ENCODE data around the gene OPRM1. TPM values are rescaled to one million over a fixed set of nuclear protein-coding genes. Genes with fewer than 3 reads are reported as not detected.

OPRM1 gene
- total RNA-seq, 1 experiment from 2014 or later: not detected

DNA sequence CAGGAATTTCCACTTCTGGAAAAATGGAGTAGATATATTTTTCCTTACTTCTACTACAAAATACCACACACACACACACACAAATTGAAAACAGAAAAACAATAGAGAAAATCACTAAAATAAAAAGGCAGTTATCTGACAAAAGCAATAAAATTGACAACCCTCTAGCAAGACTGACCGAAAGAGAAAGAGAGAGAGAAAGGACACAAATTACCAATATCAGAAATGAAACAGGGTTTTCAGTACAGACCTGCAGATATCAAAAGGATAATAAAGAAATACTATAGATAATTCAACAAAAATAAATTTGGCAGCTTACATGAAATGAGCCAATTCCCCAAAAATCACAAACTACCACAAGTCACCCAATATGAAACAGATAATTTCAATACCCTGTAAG is 104.7 kb downstream of the OPRM1 start:
- Mint-ChIP-seq H3K4me3 (ENCODE audit: unreplicated experiment) (no peak overlapping the region), H3K27ac (ENCODE audit: unreplicated experiment) (no peak overlapping the region), H3K36me3 (ENCODE audit: insufficient read depth, unreplicated experiment) (no peaks in the 10 kb centered on the region), H3K4me1 (ENCODE audit: low read depth, unreplicated experiment) (no peaks in the 10 kb centered on the region), H3K9me3 (ENCODE audit: unreplicated experiment) (no peaks in the 10 kb centered on the region), H3K27me3 (ENCODE audit: insufficient read depth, unreplicated experiment) (peaks cover 12% of the 10 kb centered on the region)
- CTCF ChIA-PET: no interaction called here
- no peak for DNase-seq
- BruUV-seq (replicated peaks): no TSS peak
- intact Hi-C loops (cut with micrococcal nuclease; ENCODE audit: unreplicated experiment): no loop called here
- H3K4me3 ChIP-seq (ENCODE audit: low read depth, low read length): no peak overlapping the region
- H3K36me3 ChIP-seq (ENCODE audit: control insufficient read depth, insufficient read depth, low read length): no peaks in the 10 kb centered on the region
- POLR2A ChIA-PET: no interaction called here
- TF ChIP-seq CTCF (IDR thresholded peaks at IDR 0.05; ENCODE audit: insufficient read depth in 1 of 2, low read depth in 1 of 2, low read length in 1 of 2, severe bottlenecking in 1 of 2, unreplicated experiment in 1 of 2): no peak
- H3K27me3 ChIP-seq (replicated peaks; ENCODE audit: control insufficient read depth, insufficient read depth, low read length): no peaks in the 10 kb centered on the region
- H3K9me3 ChIP-seq: no peaks in the 10 kb centered on the region
- H3K4me1 ChIP-seq: no peaks in the 10 kb centered on the region

DNA sequence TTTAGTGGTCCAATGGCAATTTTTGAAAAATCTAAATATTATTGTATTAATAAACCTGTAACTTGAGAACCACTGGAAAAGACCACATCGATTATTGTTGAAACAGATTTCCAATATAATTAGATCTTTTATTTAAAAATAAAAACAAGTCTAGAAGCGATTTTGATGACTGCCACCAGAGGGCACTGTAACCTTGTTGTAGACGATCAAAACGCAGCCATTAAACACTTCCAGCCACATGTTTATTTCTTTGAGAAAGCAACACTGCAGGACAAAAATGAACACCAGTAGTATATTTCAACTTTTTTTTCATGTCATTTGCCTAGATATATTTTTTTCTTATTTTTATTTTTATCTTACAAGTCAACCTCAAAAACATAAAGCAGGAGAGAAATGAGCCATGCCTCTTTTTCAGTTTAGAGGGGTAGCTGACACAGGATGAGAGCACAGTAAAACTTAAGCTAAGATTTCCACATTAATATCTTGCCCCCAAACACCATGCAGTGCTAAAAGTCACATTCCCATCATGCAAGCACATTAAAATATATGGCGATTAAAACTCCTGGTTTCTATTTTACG is 115.4 kb downstream of the OPRM1 start:
- no peaks in the 10 kb centered on the region for H3K36me3 Mint-ChIP-seq (ENCODE audit: insufficient read depth, unreplicated experiment)
- H3K27me3 ChIP-seq (replicated peaks; ENCODE audit: control insufficient read depth, insufficient read depth, low read length): no peaks in the 10 kb centered on the region
- ChIA-PET POLR2A (no interaction called here), CTCF (interaction anchor here (2.5 kb wide), 1 partner anchor 123 kb away, joined by 12 read pairs; no protein-coding TSS in a partner anchor)
- BruUV-seq (replicated peaks): no TSS peak
- no peaks in the 10 kb centered on the region for H3K9me3 ChIP-seq
- H3K27me3 Mint-ChIP-seq (ENCODE audit: insufficient read depth, unreplicated experiment): no peaks in the 10 kb centered on the region
- H3K4me3 ChIP-seq (ENCODE audit: low read depth, low read length): no peak overlapping the region
- no peaks in the 10 kb centered on the region for H3K4me1 ChIP-seq
- TF ChIP-seq CTCF (IDR thresholded peaks at IDR 0.05; ENCODE audit: insufficient read depth in 1 of 2, low read depth in 1 of 2, low read length in 1 of 2, severe bottlenecking in 1 of 2, unreplicated experiment in 1 of 2): peak; percentile 65 to 68
- no peaks in the 10 kb centered on the region for H3K4me1 Mint-ChIP-seq (ENCODE audit: low read depth, unreplicated experiment)
- H3K9me3 Mint-ChIP-seq (ENCODE audit: unreplicated experiment): no peaks in the 10 kb centered on the region
- peak in 1 of 2 experiments; percentile 51 for DNase-seq
- H3K27ac Mint-ChIP-seq (ENCODE audit: unreplicated experiment): no peak overlapping the region
- intact Hi-C loops (cut with micrococcal nuclease; ENCODE audit: unreplicated experiment): loop anchor here (1.0 kb wide), 3 partner anchors 217 to 521 kb away; partner anchors contain the start of gene CNKSR3
- no peak overlapping the region for H3K4me3 Mint-ChIP-seq (ENCODE audit: unreplicated experiment)
- H3K36me3 ChIP-seq (ENCODE audit: control insufficient read depth, insufficient read depth, low read length): no peaks in the 10 kb centered on the region

GRCh38 chr6:154156135-154156896 is 117.3 kb downstream of the OPRM1 start:
- no peaks in the 10 kb centered on the region for H3K27me3 Mint-ChIP-seq (ENCODE audit: insufficient read depth, unreplicated experiment)
- BruUV-seq (replicated peaks): no TSS peak
- H3K9me3 ChIP-seq: no peaks in the 10 kb centered on the region
- intact Hi-C loops (cut with micrococcal nuclease; ENCODE audit: unreplicated experiment): loop anchor here (1.0 kb wide), 2 partner anchors 121 to 188 kb away; no protein-coding TSS in a partner anchor
- no peaks in the 10 kb centered on the region for H3K36me3 ChIP-seq (ENCODE audit: control insufficient read depth, insufficient read depth, low read length)
- ChIA-PET POLR2A (no interaction called here), CTCF (no interaction called here)
- no peaks in the 10 kb centered on the region for H3K4me1 Mint-ChIP-seq (ENCODE audit: low read depth, unreplicated experiment)
- H3K9me3 Mint-ChIP-seq (ENCODE audit: unreplicated experiment): no peaks in the 10 kb centered on the region
- no peaks in the 10 kb centered on the region for H3K36me3 Mint-ChIP-seq (ENCODE audit: insufficient read depth, unreplicated experiment)
- H3K4me3 Mint-ChIP-seq (ENCODE audit: unreplicated experiment): no peak overlapping the region
- H3K4me1 ChIP-seq: no peaks in the 10 kb centered on the region
- DNase-seq: peak; percentile 36 to 55
- H3K27ac Mint-ChIP-seq (ENCODE audit: unreplicated experiment): no peak overlapping the region
- TF ChIP-seq CTCF (IDR thresholded peaks at IDR 0.05; ENCODE audit: insufficient read depth in 1 of 2, low read depth in 1 of 2, low read length in 1 of 2, severe bottlenecking in 1 of 2, unreplicated experiment in 1 of 2): peak; percentile 41 to 65
- H3K27me3 ChIP-seq (replicated peaks; ENCODE audit: control insufficient read depth, insufficient read depth, low read length): no peaks in the 10 kb centered on the region
- H3K4me3 ChIP-seq (ENCODE audit: low read depth, low read length): no peak overlapping the region

Measured in Caco-2 (cell line).